Thyroid gland (tissue), 4 donors: Measurements from ENCODE around the gene NLK. TPM values are rescaled to one million over a fixed set of nuclear protein-coding genes. Genes with fewer than 3 reads are reported as not detected.

Experiments
- DNase-seq, 2 donors: peaks; one replicate each; pipeline ENCODE4 v3.0.0-alpha.2; 2019
- H3K27ac ChIP-seq, 3 donors: fragments of 200-600 bp; sonication (generic); 1 replicate in 2 of 3; 2 replicates in 1 of 3; pipeline ENCODE4 v1.5.1; 2016 to 2019; ENCODE audit warnings: mild to moderate bottlenecking in 1 of 3, moderate library complexity in 1 of 3
- H3K27me3 ChIP-seq: fragments of 200-600 bp; sonication (generic); one replicate; pipeline ENCODE4 v1.5.1; 2019
- H3K36me3 ChIP-seq, 2 donors: fragments of 200-600 bp; sonication (generic); one replicate each; pipeline ENCODE4 v1.5.1; 2016 to 2019
- H3K4me1 ChIP-seq, 2 donors: fragments of 200-600 bp; sonication (generic); one replicate each; pipeline ENCODE4 v1.5.1; 2017 to 2019
- H3K4me3 ChIP-seq, 3 donors: fragments of 200-600 bp; sonication (generic); replicated peaks in 1 of 3; 1 replicate in 2 of 3; 2 replicates in 1 of 3; pipeline ENCODE4 v1.5.1; 2016; ENCODE audit warnings: mild to moderate bottlenecking in 1 of 3
- H3K9me3 ChIP-seq: fragments of 200-600 bp; sonication (generic); one replicate; pipeline ENCODE4 v1.5.1; 2017
- CTCF ChIP-seq, 6 experiments: fragments of 200-600 bp in 3 of 6; fragments of 450-650 bp in 3 of 6; sonication (generic) in 3 of 6; IDR thresholded peaks; one replicate each; pipeline ENCODE4 v1.5.1; 2016 to 2019; ENCODE audit warnings: antibody characterized with exemption in 6 of 6, mild to moderate bottlenecking in 2 of 6, inconsistent platforms in 1 of 6, moderate library complexity in 1 of 6
- POLR2A ChIP-seq, 2 donors: fragments of 450-650 bp; IDR thresholded peaks; one replicate each; pipeline ENCODE4 v1.6.1; 2017; ENCODE audit warnings: antibody characterized with exemption in 2 of 2, mild to moderate bottlenecking in 2 of 2, moderate library complexity in 1 of 2
- WGBS, 2 donors: methylation state at CpG; one replicate each; pipeline ENCODE4 v1.1.5; 2017; 5-methylcytosine and 5-hydroxymethylcytosine counted together
- intact Hi-C: fragments of 100-400 bp; cut with DNase I; formaldehyde crosslinking; loops from one replicate; pipeline ENCODE4 v1.15.1; 2023
- total RNA-seq, 4 donors: library from RNA; depleted of rRNA; stranded (reverse); fragments of >200 nt; gene quantifications; one replicate each; pipeline ENCODE4 v1.2.3, GENCODE V29; 2016

The NLK gene
- total RNA-seq, 4 donors from 2014 or later, result 37.7 to 54.2 (median 46.0) TPM

GRCh38 chr17:28078341-28079229 lies 36.1 kb downstream of the NLK start:
- H3K27me3 ChIP-seq, result no peaks in the 10 kb centered on the region
- 90 to 93% methylated on average over 3 of the region's 3 CpGs for WGBS, 2 donors
- no peak for DNase-seq
- no peaks in the 10 kb centered on the region for H3K9me3 ChIP-seq
- no peak for TF ChIP-seq CTCF (IDR thresholded peaks at IDR 0.05)
- no peak for TF ChIP-seq POLR2A (IDR thresholded peaks at IDR 0.05)
- H3K4me3 ChIP-seq, result no peak overlapping the region
- no peaks in the 10 kb centered on the region for H3K36me3 ChIP-seq
- H3K27ac ChIP-seq, result no peak overlapping the region
- intact Hi-C loops, result no loop called here
- peaks cover 32 to 44% of the 10 kb centered on the region in 2 donors for H3K4me1 ChIP-seq

- intact Hi-C loops, result no loop called here
- H3K36me3 ChIP-seq, result no peaks in the 10 kb centered on the region
- H3K4me1 ChIP-seq, result peaks cover 26 to 31% of the 10 kb centered on the region in 2 donors
- no peak for DNase-seq
- 56 to 79% methylated on average over 2 of the region's 2 CpGs for WGBS, 2 donors
- no peaks in the 10 kb centered on the region for H3K27me3 ChIP-seq
- no peak overlapping the region for H3K4me3 ChIP-seq
- no peaks in the 10 kb centered on the region for H3K9me3 ChIP-seq
- no peak for TF ChIP-seq CTCF (IDR thresholded peaks at IDR 0.05)
- no peak for TF ChIP-seq POLR2A (IDR thresholded peaks at IDR 0.05)
- H3K27ac ChIP-seq, result peak overlapping the region in 2 of 3 donors; percentile 21 to 62
Measured at GRCh38 chr17:28081467-28081866, 39.0 kb downstream of the NLK start.

- Histone ChIP-seq H3K9me3 (no peaks in the 10 kb centered on the region), H3K4me1 (peaks cover 22 to 23% of the 10 kb centered on the region in 2 donors), H3K27ac (no peak overlapping the region), H3K4me3 (no peak overlapping the region), H3K36me3 (no peaks in the 10 kb centered on the region), H3K27me3 (no peaks in the 10 kb centered on the region)
- intact Hi-C loops, result no loop called here
- WGBS, 2 donors, result 96 to 100% methylated on average over 2 of the region's 2 CpGs
- no peak for TF ChIP-seq CTCF (IDR thresholded peaks at IDR 0.05)
- no peak for TF ChIP-seq POLR2A (IDR thresholded peaks at IDR 0.05)
- no peak for DNase-seq
Measured at GRCh38 chr17:28085766-28086165, 43.3 kb downstream of the NLK start.

GRCh38 chr17:28086519-28086918 lies 44.0 kb downstream of the NLK start:
- no peak overlapping the region for H3K27ac ChIP-seq
- TF ChIP-seq CTCF (IDR thresholded peaks at IDR 0.05) (no peak), POLR2A (IDR thresholded peaks at IDR 0.05) (no peak)
- H3K4me1 ChIP-seq, result peaks cover 14 to 15% of the 10 kb centered on the region in 2 donors
- 91 to 96% methylated on average over 4 of the region's 4 CpGs for WGBS, 2 donors
- DNase-seq, result no peak
- no peaks in the 10 kb centered on the region for H3K36me3 ChIP-seq
- no peak overlapping the region for H3K4me3 ChIP-seq
- no peaks in the 10 kb centered on the region for H3K9me3 ChIP-seq
- intact Hi-C loops, result no loop called here
- no peaks in the 10 kb centered on the region for H3K27me3 ChIP-seq

GRCh38 chr17:28087743-28088142 lies 45.3 kb downstream of the NLK start:
- no peak for TF ChIP-seq CTCF (IDR thresholded peaks at IDR 0.05)
- no peak for TF ChIP-seq POLR2A (IDR thresholded peaks at IDR 0.05)
- H3K9me3 ChIP-seq, result no peaks in the 10 kb centered on the region
- no peaks in the 10 kb centered on the region for H3K27me3 ChIP-seq
- intact Hi-C loops, result no loop called here
- peaks cover 6 to 12% of the 10 kb centered on the region in 2 donors for H3K4me1 ChIP-seq
- no peaks in the 10 kb centered on the region for H3K36me3 ChIP-seq
- DNase-seq, result no peak
- H3K4me3 ChIP-seq, result no peak overlapping the region
- no peak overlapping the region for H3K27ac ChIP-seq
